Pancreas (tissue), 10 donors: Measurements from ENCODE around the gene TBC1D2. TPM values are rescaled to one million over a fixed set of nuclear protein-coding genes. Genes with fewer than 3 reads are reported as not detected.

Experiments
- ATAC-seq, 4 donors: fragments of 200-7000 bp; cut with Tn5 transposase; one replicate each; pipeline versions ENCODE4 v1.8.0 to v1.9.1; 2020; ENCODE audit warnings: mild to moderate bottlenecking in 4 of 4, moderate library complexity in 4 of 4
- DNase-seq, 6 donors: peaks; one replicate each; pipeline ENCODE4 v3.0.0-alpha.2; 2020
- FAIRE-seq: peaks from 2 replicates; lab custom pipeline; 2012; peaks lifted over from hg19 to GRCh38; lab: Jason Lieb, UNC
- H3K27ac ChIP-seq, 4 donors: fragments of 200-600 bp; sonication (generic); 1 replicate in 3 of 4; 2 replicates in 1 of 4; pipeline versions ENCODE4 v1.5.0 to v1.8.0; 2020
- H3K27me3 ChIP-seq, 4 donors: fragments of 200-600 bp; one replicate each; pipeline ENCODE4 v1.8.0; 2021
- H3K36me3 ChIP-seq, 3 donors: fragments of 200-600 bp; sonication (generic) in 1 of 3; one replicate each; pipeline versions ENCODE4 v1.5.0 to v1.8.0; 2020 to 2021
- H3K4me1 ChIP-seq, 3 donors: fragments of 200-600 bp; one replicate each; pipeline ENCODE4 v1.8.0; 2021
- H3K4me3 ChIP-seq, 4 donors: fragments of 200-600 bp; sonication (generic) in 2 of 4; one replicate each; pipeline versions ENCODE4 v1.5.0 to v1.8.0; 2020 to 2021
- H3K9me3 ChIP-seq, 4 donors: fragments of 200-600 bp; one replicate each; pipeline ENCODE4 v1.8.0; 2021
- CTCF ChIP-seq, 4 donors: fragments of 200-600 bp; sonication (generic) in 3 of 4; IDR thresholded peaks; one replicate each; pipeline versions ENCODE4 v1.5.0 to v1.8.0; 2021; ENCODE audit warnings: antibody characterized with exemption in 4 of 4
- WGBS, 2 donors: extraction: QIAGEN DNeasy Blood & Tissue Kit; methylation state at CpG; one replicate each; pipeline ENCODE4 v1.1.7; 2013; 5-methylcytosine and 5-hydroxymethylcytosine counted together
- intact Hi-C, 3 donors: fragments of 100-400 bp; cut with DNase I; formaldehyde crosslinking; loops; one replicate each; pipeline versions ENCODE4 v1.11.1 to v1.14.2; 2022
- polyA plus RNA-seq, 2 donors: library from polyadenylated mRNA; stranded (reverse); fragments of 200-250 nt; gene quantifications; one replicate each; pipeline ENCODE4 v1.2.3, GENCODE V29; 2013
- total RNA-seq, 6 donors: library from RNA; stranded (reverse); fragmentation: NEBNext Ultra II Directional in 4 of 6; extraction: Animal tissue kit (Norgen Biotek cat#: 25700) in 4 of 6; gene quantifications; one replicate each; pipeline versions ENCODE4 v1.2.1 to v1.2.4, GENCODE V29; 2021 to 2023
- donor health status: healthy with polysubstance abuse.
- donor health status: DM: no; HTN: no; CAD: no; lungs with moderate emphysema.
- donor health status: DM: no; HTN: no; CAD: no.
- donor health status: control.
- donor health status: control.
- donor health status: Bipolar disorder and iron deficiency.
- donor health status: DM: yes; HTN: yes; CAD: no.
- donor health status: DM: no; HTN: no; CAD: no.
- donor health status: DM: no; HTN: no; CAD: no.
- donor health status: DM: yes; HTN: yes; CAD: no.

The TBC1D2 gene
- total and polyA plus RNA-seq, 8 donors: 1.9 to 5.2 (median 2.4) TPM

DNA sequence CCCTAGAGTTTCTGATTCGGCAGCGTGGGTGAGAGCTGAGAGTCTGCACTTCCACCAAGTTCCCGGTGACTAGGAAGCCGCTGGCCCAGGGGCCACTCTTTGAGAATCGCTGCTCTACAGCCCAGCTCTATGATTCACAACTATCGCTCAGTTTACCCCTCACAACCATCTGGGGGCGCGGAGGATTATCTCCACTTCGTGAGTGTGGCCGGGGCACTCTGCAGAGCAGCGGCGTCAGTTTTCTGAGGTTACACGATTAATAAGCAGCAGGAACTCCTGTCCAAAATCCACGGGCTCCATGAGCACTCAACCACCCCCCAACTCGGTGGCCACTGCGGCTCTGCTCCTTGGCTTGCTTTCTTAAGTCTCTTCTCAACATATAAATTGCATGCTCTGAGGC is 82.3 kb downstream of the TBC1D2 start:
- DNase-seq: no peak
- no peak for ATAC-seq
- WGBS, 2 donors: 82 to 86% methylated on average over 16 of the region's 16 CpGs

DNA sequence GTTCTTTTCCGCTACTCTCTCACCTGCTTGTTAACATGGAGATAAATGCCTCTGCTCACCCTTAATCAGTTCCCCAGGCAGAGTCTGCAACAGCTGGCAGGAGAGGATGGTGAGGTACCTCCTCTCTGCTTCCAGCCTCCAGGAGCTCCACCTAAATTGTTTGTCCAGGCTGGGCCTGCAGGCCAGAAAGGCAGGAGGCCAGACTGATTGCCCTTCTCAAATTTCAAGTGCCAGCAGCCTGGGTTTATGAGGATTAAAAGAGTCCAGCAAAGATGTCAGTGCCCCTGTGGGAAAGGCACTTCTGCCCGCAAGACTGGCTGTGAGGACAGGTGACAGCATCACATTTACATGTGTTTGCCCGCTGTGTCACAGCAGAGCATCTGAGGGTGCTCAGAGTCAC is 82.8 kb downstream of the TBC1D2 start:
- no peaks in the 10 kb centered on the region for H3K27me3 ChIP-seq
- intact Hi-C loops: no loop called here
- no peak for TF ChIP-seq CTCF (IDR thresholded peaks at IDR 0.05)
- H3K4me3 ChIP-seq: no peak overlapping the region
- no peak overlapping the region for H3K27ac ChIP-seq
- H3K9me3 ChIP-seq: no peaks in the 10 kb centered on the region
- FAIRE-seq (no peak), DNase-seq (no peak), ATAC-seq (peak in 3 of 4 donors; percentile 21 to 75 (median 50))
- H3K4me1 ChIP-seq: no peaks in the 10 kb centered on the region
- 75% methylated on average over 3 of the region's 3 CpGs for WGBS, 2 donors
- H3K36me3 ChIP-seq: no peaks in the 10 kb centered on the region

More for the DNA sequence above, 82.3 kb downstream of the TBC1D2 start:
- TF ChIP-seq CTCF (IDR thresholded peaks at IDR 0.05): no peak
- no peaks in the 10 kb centered on the region for H3K36me3 ChIP-seq
- no peak overlapping the region for H3K27ac ChIP-seq
- no peaks in the 10 kb centered on the region for H3K27me3 ChIP-seq
- no peaks in the 10 kb centered on the region for H3K4me1 ChIP-seq
- no peak for FAIRE-seq
- intact Hi-C loops: no loop called here
- no peaks in the 10 kb centered on the region for H3K9me3 ChIP-seq
- no peak overlapping the region for H3K4me3 ChIP-seq

GRCh38 chr9:98171176-98171925 is 84.1 kb downstream of the TBC1D2 start:
- Histone ChIP-seq H3K4me1 (no peaks in the 10 kb centered on the region), H3K27ac (no peak overlapping the region), H3K27me3 (no peaks in the 10 kb centered on the region), H3K9me3 (no peaks in the 10 kb centered on the region), H3K4me3 (no peak overlapping the region), H3K36me3 (no peaks in the 10 kb centered on the region)
- TF ChIP-seq CTCF (IDR thresholded peaks at IDR 0.05): no peak
- no peak for FAIRE-seq
- intact Hi-C loops: no loop called here
- WGBS, 2 donors: 65 to 73% methylated on average over 16 of the region's 16 CpGs
- no peak for DNase-seq
- no peak for ATAC-seq

DNA sequence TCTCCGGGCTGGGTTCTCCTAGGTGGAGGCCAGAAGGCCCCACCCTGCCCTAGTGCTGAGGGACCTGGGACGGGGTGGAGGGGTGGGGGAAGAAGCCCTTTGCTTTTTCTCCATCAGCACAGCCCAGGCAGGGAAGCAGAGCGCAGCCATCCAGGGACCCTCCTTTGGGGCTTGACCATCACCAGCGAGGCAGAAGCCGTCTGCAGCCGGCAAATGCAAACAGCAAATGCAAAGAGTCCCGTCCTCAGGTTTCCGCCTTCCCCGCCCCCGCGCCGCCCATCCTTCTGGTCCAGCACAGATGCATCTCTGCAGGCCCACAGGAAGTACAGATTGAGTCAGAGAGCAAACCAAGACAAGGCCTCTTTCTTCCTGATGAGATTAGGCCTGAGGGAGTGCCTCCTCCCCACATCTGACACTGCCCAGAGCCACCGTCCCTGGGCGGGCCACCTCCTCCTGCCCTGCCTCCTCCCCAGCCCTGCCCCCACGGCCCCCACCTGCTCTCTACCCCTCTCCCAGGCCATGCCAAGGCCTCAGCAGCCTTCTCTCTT is 86.4 kb downstream of the TBC1D2 start:
- ATAC-seq: peak in 3 of 4 donors; percentile 25 to 70 (median 65)
- Histone ChIP-seq H3K9me3 (no peaks in the 10 kb centered on the region), H3K36me3 (no peaks in the 10 kb centered on the region), H3K4me3 (no peak overlapping the region), H3K4me1 (no peaks in the 10 kb centered on the region), H3K27ac (no peak overlapping the region), H3K27me3 (no peaks in the 10 kb centered on the region)
- no peak for FAIRE-seq
- WGBS, 2 donors: 72 to 73% methylated on average over 15 of the region's 15 CpGs
- TF ChIP-seq CTCF (IDR thresholded peaks at IDR 0.05): no peak
- intact Hi-C loops: no loop called here
- no peak for DNase-seq
